ENCODE measurements around the gene ACYP2. TPM values are rescaled to one million over a fixed set of nuclear protein-coding genes. Genes with fewer than 3 reads are reported as not detected.

ACYP2 gene
- total RNA-seq, 6 experiments from 2014 or later = 8.6 to 15.8 (median 9.8) TPM

GRCh38 chr2:54074606-54075341 is 40.6 kb upstream of the ACYP2 start:
- DNase-seq = peak; percentile 43
- Mint-ChIP-seq H3K4me3 (no peak overlapping the region; the same call in 1 of the 2 replicates), H3K27ac (peak overlapping the region; percentile 76), H3K36me3 (ENCODE audit: low read depth) (peaks cover 13% of the 10 kb centered on the region; the same call in 1 of the 2 replicates), H3K9me3 (no peaks in the 10 kb centered on the region; the same call in 1 of the 2 replicates), H3K4me1 (ENCODE audit: low read depth) (peaks cover 26% of the 10 kb centered on the region), H3K27me3 (ENCODE audit: insufficient read depth) (no peaks in the 10 kb centered on the region; the same call in 1 of the 2 replicates)
- TF ChIP-seq, protein P1, sequence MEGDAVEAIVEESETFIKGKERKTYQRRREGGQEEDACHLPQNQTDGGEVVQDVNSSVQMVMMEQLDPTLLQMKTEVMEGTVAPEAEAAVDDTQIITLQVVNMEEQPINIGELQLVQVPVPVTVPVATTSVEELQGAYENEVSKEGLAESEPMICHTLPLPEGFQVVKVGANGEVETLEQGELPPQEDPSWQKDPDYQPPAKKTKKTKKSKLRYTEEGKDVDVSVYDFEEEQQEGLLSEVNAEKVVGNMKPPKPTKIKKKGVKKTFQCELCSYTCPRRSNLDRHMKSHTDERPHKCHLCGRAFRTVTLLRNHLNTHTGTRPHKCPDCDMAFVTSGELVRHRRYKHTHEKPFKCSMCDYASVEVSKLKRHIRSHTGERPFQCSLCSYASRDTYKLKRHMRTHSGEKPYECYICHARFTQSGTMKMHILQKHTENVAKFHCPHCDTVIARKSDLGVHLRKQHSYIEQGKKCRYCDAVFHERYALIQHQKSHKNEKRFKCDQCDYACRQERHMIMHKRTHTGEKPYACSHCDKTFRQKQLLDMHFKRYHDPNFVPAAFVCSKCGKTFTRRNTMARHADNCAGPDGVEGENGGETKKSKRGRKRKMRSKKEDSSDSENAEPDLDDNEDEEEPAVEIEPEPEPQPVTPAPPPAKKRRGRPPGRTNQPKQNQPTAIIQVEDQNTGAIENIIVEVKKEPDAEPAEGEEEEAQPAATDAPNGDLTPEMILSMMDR (IDR thresholded peaks at IDR 0.05) = no peak

DNA sequence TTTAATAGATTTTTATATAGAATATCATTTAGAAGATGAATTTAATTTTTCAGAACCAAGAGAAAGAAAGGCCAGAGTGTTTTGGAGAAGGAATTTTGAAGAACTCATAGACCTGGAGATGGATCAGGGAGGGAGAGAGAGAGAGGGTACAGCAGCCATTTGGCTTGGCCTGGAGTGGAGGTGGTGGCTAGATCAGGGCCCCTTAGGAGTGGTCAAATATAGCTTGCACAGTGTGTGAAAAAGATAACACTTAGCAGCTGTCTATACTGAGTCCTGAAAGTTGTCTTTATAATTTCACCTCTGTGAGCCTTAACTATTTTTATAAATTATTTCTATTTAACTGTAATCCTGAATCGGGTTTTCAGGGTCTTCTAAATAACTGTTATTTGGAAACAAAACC is 38.8 kb upstream of the ACYP2 start:
- TF ChIP-seq, protein P1 (IDR thresholded peaks at IDR 0.05) = no peak
- peaks cover 27% of the 10 kb centered on the region for H3K4me1 Mint-ChIP-seq (ENCODE audit: low read depth)
- no peaks in the 10 kb centered on the region; the same call in 1 of the 2 replicates for H3K27me3 Mint-ChIP-seq (ENCODE audit: insufficient read depth)
- H3K9me3 Mint-ChIP-seq = no peaks in the 10 kb centered on the region; the same call in 1 of the 2 replicates
- no peak overlapping the region for H3K27ac Mint-ChIP-seq
- H3K4me3 Mint-ChIP-seq = no peak overlapping the region
- DNase-seq = no peak
- peaks cover 9% of the 10 kb centered on the region; the same call in 1 of the 2 replicates for H3K36me3 Mint-ChIP-seq (ENCODE audit: low read depth)

GRCh38 chr2:54077088-54077900 is 38.1 kb upstream of the ACYP2 start:
- Mint-ChIP-seq H3K4me3 (no peak overlapping the region), H3K27ac (no peak overlapping the region), H3K27me3 (ENCODE audit: insufficient read depth) (no peaks in the 10 kb centered on the region), H3K9me3 (no peaks in the 10 kb centered on the region; the same call in 1 of the 2 replicates), H3K36me3 (ENCODE audit: low read depth) (peaks cover 9% of the 10 kb centered on the region; the same call in 1 of the 2 replicates), H3K4me1 (ENCODE audit: low read depth) (peaks cover 30% of the 10 kb centered on the region)
- no peak for DNase-seq
- TF ChIP-seq, protein P1 (IDR thresholded peaks at IDR 0.05) = no peak

DNA sequence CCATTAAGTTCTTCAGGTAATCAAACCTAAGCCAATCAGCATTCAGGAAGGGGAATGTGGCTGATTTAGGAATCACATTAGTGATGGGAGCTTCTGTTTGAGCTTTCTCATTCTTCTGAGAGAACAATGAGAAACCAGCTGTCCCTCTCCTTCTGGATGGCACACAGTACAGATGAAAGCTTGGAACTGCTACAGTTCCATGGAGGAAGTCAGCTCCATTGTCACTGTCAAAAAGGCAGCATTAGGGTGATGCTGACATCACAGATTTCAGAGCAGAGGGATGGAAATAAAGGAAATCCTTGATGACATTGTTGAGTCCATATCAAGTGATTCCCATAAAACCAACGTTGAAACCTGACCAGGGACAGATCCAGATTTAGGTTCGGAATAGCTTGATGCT is 36.1 kb upstream of the ACYP2 start:
- H3K36me3 Mint-ChIP-seq (ENCODE audit: low read depth) = no peaks in the 10 kb centered on the region
- H3K27ac Mint-ChIP-seq = no peak overlapping the region
- TF ChIP-seq, protein P1 (IDR thresholded peaks at IDR 0.05) = no peak
- H3K4me1 Mint-ChIP-seq (ENCODE audit: low read depth) = peaks cover 27% of the 10 kb centered on the region
- H3K4me3 Mint-ChIP-seq = no peak overlapping the region
- H3K9me3 Mint-ChIP-seq = no peaks in the 10 kb centered on the region
- no peak for DNase-seq
- no peaks in the 10 kb centered on the region for H3K27me3 Mint-ChIP-seq (ENCODE audit: insufficient read depth)

GRCh38 chr2:54081574-54081973 is 33.8 kb upstream of the ACYP2 start:
- peaks cover 24% of the 10 kb centered on the region for H3K4me1 Mint-ChIP-seq (ENCODE audit: low read depth)
- no peak overlapping the region for H3K27ac Mint-ChIP-seq

More at GRCh38 chr2:54081574-54081973, 33.8 kb upstream of the ACYP2 start:
- Mint-ChIP-seq H3K4me3 (no peak overlapping the region), H3K36me3 (ENCODE audit: low read depth) (no peaks in the 10 kb centered on the region), H3K27me3 (ENCODE audit: insufficient read depth) (no peaks in the 10 kb centered on the region), H3K9me3 (no peaks in the 10 kb centered on the region)
- DNase-seq = no peak
- TF ChIP-seq, protein P1 (IDR thresholded peaks at IDR 0.05) = no peak

Measured in HFFc6 (cell line).